GM21390 (cell line): Measurements from ENCODE around the gene ITPK1.

Experiments used
- ATAC-seq: cut with Tn5 transposase; IDR thresholded peaks from one replicate; pipeline ENCODE4 v1.9.1; 2021; ENCODE audit not compliant: unreplicated experiment

ITPK1 gene

DNA sequence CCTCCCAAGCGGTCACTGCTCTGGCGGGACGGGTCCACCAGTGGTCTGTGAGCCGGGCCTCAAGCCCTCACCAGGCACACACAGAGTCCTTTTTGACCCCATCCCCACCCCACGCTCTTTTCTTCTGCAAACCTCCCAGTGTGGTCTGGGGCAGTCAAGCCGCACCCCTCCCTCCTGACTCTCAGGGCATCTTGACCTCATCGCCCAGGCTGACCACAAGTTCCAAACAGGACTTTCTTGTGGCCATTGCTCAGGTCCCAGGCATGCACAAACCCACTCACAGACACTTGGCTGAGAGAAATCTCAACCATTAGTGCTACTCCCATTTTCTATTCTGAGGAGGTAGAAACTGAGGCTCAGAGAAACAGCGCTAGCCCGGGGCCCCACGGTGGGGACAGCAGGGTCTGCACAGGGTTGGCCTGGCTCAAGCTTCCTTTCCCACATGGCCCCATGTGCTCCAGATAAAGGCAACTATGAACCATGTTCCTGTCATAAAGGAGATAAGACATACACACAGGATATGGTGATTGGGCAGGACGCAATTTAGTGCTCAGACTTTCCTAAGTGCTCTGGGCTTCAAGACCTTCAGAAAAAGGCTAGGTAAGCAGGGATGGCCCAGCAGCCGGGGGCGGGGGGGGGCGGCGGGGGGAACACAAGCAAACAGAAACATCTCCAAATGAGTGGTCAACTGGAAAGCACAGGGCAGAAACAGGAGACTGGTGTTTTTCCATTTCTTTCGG is 69.6 kb downstream of the ITPK1 start:
- no peak for ATAC-seq

DNA sequence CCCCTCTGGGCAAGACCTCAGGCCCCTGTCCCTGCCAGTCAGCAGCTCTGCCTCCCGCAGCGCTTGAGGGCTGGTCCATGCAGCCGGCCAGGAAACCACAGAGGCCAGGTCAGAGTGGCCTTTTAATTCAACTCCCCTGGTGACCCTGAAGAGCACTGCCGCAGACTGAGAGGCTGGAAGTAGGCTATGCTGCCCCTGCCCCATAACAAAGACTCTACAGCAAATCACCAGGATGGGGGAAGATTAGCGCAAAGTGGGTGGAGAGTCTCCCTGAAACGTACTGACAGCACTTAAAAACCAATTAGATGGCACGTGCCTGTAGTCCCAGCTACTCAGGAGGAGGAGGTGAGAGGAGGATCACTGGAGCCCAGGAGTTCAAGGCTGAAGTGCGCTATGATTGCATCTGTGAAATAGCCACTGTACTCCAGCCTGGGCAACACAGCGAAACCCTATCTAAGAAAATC is 70.5 kb downstream of the ITPK1 start:
- no peak for ATAC-seq

- ATAC-seq: no peak
These were observed 71.2 kb downstream of the ITPK1 start for GRCh38 chr14:93044556-93044955.

DNA sequence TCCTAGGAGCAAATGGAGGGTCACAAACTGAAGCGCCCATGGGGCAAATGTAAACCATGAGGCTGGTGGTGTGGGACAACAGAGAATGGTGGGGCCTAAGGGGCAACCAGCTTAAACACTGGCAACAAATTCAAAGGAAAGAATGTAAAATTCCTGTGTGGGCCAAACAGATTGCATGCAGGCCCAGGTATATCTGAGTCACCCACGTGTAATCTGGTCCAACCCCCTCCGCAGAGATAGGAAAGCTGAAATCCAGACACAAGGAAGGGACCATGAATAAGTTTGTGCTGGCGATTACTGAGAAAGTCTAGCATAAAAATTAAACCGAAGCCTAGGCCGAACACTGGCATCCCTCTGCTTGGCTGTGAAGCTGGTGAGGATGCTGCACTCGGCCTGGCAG is 71.6 kb downstream of the ITPK1 start:
- no peak for ATAC-seq

DNA sequence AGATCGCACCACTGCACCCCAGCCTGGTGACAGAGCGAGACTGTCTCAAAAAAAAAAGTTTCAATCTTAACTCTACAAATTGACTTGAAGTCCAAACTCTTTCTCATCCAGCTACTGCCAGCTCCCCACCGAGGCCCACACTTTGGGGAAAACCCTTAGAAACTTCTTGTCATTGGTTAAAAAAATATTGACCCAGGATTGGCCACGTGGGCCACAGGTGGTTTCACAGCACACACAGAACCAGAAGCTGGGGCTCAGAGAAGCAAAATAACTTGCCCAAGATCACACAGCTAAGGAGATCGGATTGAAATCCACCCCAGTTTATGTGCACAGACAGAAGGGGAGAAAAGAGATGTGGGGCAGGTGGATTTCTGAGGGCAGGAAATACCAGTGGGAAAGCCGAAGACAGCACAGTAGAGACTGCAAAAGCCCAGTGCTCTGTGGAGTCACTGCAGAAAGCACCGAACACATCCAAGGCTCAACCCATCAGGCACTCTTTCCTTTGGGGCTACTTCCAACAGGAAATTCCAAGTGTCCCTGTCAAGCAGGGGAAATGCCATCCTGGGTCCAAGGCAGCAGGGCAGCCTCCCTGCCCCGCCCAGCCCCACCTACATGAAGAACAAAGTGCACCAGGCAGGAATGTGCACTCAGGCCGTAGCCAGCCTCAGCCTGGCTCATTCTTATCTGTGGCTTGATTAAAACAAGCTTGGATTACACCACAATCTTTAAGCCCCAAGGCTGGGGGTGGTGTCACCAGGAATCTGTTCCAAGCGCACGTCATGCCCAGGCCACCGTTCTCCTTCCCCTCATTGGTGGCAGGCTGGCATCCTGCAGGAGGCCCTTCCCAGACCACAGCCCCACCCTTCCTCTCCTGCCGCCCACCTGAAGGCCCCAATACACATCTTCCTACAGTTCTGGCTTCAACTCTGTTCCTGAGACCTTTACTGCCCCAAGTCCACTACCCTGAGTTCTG is 72.5 kb downstream of the ITPK1 start:
- no peak for ATAC-seq

DNA sequence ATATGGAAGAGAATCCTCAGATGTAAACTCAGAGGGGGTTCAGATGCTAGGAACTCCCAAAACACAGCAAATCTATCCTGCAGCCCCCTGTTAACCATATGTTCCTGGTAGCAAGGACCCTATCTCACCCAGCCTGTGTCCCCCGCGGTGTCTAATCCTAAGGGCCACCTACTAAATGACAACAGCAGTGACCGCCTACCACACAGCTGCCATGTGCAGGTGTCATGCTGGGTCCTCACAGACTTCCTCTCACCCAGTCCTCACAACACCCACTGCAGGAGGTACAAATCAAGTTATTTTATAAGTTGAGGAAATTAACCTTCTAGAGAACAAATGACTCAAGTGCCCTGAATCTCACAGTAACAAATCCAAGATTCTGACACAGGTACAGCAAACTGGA is 73.9 kb downstream of the ITPK1 start:
- no peak for ATAC-seq

- ATAC-seq: no peak
These were observed 74.7 kb downstream of the ITPK1 start for GRCh38 chr14:93040982-93041381.

DNA sequence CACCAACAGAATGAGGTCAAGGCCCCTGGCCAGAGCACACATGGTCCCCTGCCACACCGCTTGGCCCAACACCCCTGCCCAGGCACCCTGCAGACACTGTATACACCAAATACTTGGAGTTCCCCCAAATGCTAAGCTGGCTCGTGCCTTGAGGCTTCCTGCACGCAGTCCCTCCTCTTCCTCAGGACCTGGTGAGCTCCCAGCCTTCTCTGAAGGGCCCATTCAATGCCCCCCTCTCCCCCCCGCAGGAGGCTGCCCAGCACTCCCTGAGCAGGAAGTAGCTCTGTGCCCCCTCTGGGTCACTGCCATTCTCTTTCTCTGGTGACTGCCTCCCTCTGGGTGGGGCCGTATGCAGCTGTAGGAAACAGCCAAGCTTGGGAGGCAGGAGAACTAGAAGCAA is 75.3 kb downstream of the ITPK1 start:
- ATAC-seq: no peak

DNA sequence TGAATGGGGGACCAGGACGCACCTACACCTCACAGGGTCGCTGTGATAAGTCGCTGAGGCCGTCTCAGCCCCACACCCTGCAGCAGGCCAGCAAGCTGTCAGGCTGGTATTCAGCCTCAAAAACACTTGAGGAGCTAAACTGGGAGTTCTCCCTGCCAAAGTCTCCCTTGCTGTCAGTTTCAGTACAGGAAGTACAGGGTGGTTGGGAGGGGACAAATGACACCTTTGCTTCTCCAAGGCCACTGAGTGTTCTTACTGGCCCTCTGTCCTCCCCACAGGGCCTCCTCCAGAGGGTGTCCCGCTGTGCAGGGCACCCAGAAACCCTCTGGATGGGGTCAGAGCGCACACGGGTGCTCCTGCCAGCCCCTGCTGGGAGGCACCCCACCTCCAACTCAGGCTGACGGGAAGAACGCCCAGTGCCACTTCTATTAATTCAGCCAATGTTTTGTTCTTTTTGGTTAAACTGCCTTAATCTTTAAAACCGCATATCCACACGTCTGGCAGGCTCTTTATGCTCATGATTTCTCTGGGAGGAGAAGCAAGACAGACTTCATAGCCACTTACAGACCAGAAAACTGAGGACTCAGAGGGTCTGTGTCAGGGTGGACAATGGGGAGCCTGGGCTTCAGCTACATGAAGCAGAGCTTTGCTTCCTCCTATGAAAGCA is 75.9 kb downstream of the ITPK1 start:
- no peak for ATAC-seq

DNA sequence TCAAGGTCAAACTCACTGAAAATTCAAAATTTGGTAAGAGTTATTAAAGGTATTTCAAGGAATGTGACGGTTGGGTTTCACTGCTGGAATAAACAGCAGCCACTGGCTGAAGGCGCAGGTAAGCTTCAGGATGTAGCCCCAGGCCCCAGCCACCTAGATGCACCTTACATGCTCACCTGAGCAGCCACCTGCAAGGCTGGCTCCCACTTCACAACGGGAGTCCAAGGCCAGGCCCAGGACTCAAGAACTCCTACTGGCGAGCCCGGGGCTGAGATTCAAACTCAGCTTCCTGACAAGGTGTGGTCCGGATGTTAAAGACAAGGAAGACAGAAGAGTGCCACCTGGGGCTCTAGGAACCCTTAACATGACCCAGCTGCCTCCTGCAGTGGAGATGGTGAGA is 78.4 kb downstream of the ITPK1 start:
- no peak for ATAC-seq

GRCh38 chr14:93036652-93037345 is 78.9 kb downstream of the ITPK1 start:
- ATAC-seq: no peak

- ATAC-seq: no peak
These were observed 79.6 kb downstream of the ITPK1 start for GRCh38 chr14:93035917-93036651.

DNA sequence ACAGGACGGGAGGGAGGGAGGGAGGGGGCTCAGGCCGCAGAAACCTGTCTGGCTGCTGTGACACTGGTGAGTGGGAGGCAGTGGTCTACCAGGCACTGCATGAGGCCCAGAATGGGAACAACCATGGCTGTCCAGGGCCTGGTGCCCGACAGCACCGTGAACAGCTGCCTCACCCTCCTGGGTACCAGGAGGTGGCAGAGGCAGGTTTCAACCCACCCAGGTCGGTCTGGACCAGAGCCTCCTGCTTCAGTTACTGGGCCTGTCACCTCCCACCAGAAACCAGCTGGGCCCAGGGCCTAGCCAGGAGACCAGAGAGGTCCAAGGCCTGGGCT is 80.2 kb downstream of the ITPK1 start:
- no peak for ATAC-seq

DNA sequence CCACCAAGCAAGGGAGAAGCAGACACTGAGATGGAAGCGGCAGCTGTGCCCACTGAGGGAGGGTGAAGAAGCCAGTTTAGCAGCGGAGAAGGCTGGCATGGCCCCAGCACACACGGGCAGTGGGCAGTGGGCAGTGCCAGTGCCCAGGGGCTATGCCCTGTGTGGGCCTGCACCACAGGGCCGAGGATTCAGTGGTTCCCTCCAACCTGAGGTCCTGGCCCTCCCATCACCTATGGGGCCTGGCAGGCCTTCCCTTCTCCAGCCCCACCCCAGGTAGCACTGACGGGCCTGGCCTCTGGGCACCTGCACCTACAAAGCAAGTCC is 81.1 kb downstream of the ITPK1 start:
- no peak for ATAC-seq

DNA sequence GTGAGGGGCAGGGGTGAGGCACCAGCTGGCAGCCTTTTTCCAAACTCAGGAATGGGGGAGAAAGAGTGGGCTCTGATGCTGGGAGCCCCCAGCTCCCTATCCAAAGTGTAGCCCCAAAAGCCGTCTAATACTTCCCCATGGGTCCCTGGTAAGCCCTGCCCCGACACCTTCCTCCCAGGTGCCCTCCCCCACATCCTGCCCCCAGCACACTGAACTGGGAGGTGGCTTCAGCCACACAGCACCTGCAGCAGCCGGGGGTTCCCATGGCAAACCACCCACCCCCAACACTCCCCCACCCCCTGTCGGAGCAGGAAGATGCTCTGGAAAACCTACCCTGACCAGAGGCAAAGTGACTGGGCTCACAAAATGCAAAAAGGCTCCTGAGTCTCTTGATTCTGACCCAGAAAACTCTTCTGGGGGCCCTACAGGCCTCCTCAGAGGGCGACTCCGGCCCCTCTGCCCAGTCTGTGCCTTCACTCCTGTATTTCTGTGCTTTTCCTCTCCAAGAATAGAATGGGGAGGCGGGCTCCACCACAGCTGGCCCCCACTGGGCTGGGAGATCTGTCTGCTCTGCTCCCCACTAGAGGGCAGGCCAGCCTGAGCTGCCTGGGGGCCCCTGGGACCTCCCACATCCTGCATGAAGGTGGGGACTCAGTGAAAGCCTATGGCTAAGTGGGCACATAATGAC is 81.6 kb downstream of the ITPK1 start:
- peak; percentile 78 for ATAC-seq

DNA sequence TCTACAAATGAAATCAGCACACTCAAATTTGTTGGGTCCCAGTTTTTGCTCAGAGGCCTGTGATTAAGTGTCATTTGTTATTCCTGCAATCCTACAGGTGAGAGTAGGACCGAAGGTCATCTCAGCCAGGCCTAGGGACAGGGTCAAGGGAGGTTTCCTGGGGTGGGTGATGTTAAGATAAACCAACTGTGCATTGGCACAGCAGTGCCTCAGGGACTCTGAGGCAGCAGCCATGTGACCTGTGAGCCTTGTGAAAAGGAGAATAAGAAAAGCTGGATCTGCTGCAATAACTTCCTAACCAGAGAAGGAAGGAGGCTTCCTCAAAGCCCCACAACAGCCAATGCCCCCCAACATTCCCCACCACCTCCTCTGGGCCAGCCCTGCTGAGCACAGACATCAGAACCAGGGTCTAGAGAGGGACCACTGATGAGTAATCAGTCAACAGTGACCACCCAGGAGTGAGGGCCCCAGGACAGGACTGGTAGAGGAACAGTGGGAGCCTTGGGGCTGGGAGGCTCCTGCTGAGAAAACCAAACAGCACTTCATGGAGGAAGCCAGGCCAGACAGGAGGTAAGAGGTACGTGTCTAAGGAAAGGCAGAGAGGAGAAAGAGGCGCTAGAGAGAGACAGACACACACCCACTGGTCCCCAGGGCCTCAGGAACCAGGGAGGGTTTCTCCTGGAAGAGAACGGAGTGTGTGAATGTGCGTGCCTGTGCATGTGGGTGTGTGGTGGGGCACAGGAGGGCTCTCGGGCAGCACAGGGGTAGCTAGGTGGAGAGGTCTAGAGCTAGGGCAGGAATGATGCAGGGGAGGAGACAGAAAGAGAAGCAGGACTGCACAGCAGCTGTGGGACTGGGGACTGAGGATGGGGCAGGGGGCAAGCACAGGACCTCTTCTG is 82.4 kb downstream of the ITPK1 start:
- ATAC-seq: no peak

DNA sequence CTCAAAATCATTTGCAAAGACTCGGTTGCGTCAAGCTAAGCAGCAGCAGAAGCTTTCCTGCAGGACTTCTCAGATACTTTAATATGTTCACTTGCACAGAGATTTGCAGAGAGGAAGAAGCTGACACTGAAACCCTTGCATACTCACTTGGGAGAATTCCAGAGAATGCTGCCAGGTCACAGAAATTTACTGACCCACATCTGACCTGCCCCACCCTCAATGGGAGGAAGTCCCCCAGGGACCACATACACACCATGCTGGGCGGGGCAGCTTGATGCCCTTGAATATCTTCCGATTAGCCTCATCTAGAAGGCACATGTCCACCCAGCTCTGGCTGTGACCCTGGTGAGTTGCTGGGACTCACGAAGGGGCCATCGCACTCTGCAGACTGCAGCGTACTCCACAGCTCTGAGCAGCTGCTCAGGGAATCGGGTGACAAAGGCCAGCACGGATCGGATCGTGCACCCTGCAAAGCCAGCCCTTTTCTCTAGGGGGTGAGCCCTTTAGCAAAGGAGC is 83.2 kb downstream of the ITPK1 start:
- no peak for ATAC-seq

GRCh38 chr14:93031505-93032315 is 84.0 kb downstream of the ITPK1 start:
- ATAC-seq: no peak
